ENCODE results near the gene ZNRF2. TPM values are rescaled to one million over a fixed set of nuclear protein-coding genes. Genes with fewer than 3 reads are reported as not detected.

The ZNRF2 gene
- polyA plus RNA-seq, 1 experiment = 0.74 TPM

- no peak overlapping the region for H3K27ac ChIP-seq (ENCODE audit: low read depth, low read length)
- no peak for DNase-seq (ENCODE audit: low read depth, low spot score)
- H3K27me3 ChIP-seq (ENCODE audit: control insufficient read depth, insufficient read depth, low read length) = peaks cover 3% of the 10 kb centered on the region
- ChIA-PET CTCF (no interaction called here), POLR2A (no interaction called here)
- TF ChIP-seq CTCF (IDR thresholded peaks at IDR 0.05; ENCODE audit: low read depth, low read length) = no peak
- H3K4me3 ChIP-seq (ENCODE audit: low read depth, low read length) = no peak overlapping the region
- H3K9me3 ChIP-seq (ENCODE audit: control insufficient read depth, insufficient read depth, low read length) = no peaks in the 10 kb centered on the region
These were observed 30.6 kb upstream of the ZNRF2 start for GRCh38 chr7:30253796-30254165.

GRCh38 chr7:30254248-30254647, 30.1 kb upstream of the ZNRF2 start:
- no peak for DNase-seq (ENCODE audit: low read depth, low spot score)
- Histone ChIP-seq H3K4me3 (ENCODE audit: low read depth, low read length) (no peak overlapping the region), H3K9me3 (ENCODE audit: control insufficient read depth, insufficient read depth, low read length) (no peaks in the 10 kb centered on the region), H3K27me3 (ENCODE audit: control insufficient read depth, insufficient read depth, low read length) (peaks cover 3% of the 10 kb centered on the region), H3K27ac (ENCODE audit: low read depth, low read length) (no peak overlapping the region)
- ChIA-PET POLR2A (no interaction called here), CTCF (no interaction called here)
- TF ChIP-seq CTCF (IDR thresholded peaks at IDR 0.05; ENCODE audit: low read depth, low read length) = no peak

GRCh38 chr7:30254717-30255063, 29.7 kb upstream of the ZNRF2 start:
- no peak overlapping the region for H3K4me3 ChIP-seq (ENCODE audit: low read depth, low read length)
- TF ChIP-seq CTCF (IDR thresholded peaks at IDR 0.05; ENCODE audit: low read depth, low read length) = no peak
- H3K27me3 ChIP-seq (ENCODE audit: control insufficient read depth, insufficient read depth, low read length) = peaks cover 3% of the 10 kb centered on the region
- no peak for DNase-seq (ENCODE audit: low read depth, low spot score)
- no peak overlapping the region for H3K27ac ChIP-seq (ENCODE audit: low read depth, low read length)
- POLR2A ChIA-PET = no interaction called here
- CTCF ChIA-PET = no interaction called here
- no peaks in the 10 kb centered on the region for H3K9me3 ChIP-seq (ENCODE audit: control insufficient read depth, insufficient read depth, low read length)

GRCh38 chr7:30255064-30255769, 29.2 kb upstream of the ZNRF2 start:
- H3K9me3 ChIP-seq (ENCODE audit: control insufficient read depth, insufficient read depth, low read length) = no peaks in the 10 kb centered on the region
- no peaks in the 10 kb centered on the region for H3K27me3 ChIP-seq (ENCODE audit: control insufficient read depth, insufficient read depth, low read length)
- H3K4me3 ChIP-seq (ENCODE audit: low read depth, low read length) = no peak overlapping the region
- no peak overlapping the region for H3K27ac ChIP-seq (ENCODE audit: low read depth, low read length)
- CTCF ChIA-PET = no interaction called here
- DNase-seq (ENCODE audit: low read depth, low spot score) = no peak
- TF ChIP-seq CTCF (IDR thresholded peaks at IDR 0.05; ENCODE audit: low read depth, low read length) = no peak
- POLR2A ChIA-PET = no interaction called here

GRCh38 chr7:30256349-30256858, 28.0 kb upstream of the ZNRF2 start:
- H3K27ac ChIP-seq (ENCODE audit: low read depth, low read length) = no peak overlapping the region
- CTCF ChIA-PET = no interaction called here
- no peak overlapping the region for H3K4me3 ChIP-seq (ENCODE audit: low read depth, low read length)
- no peaks in the 10 kb centered on the region for H3K9me3 ChIP-seq (ENCODE audit: control insufficient read depth, insufficient read depth, low read length)
- no peaks in the 10 kb centered on the region for H3K27me3 ChIP-seq (ENCODE audit: control insufficient read depth, insufficient read depth, low read length)
- POLR2A ChIA-PET = no interaction called here
- no peak for TF ChIP-seq CTCF (IDR thresholded peaks at IDR 0.05; ENCODE audit: low read depth, low read length)
- DNase-seq (ENCODE audit: low read depth, low spot score) = no peak

Measured in AG04450 (cell line).